Gastroesophageal sphincter (tissue), 3 donors: ENCODE measurements around the gene LRBA.

ENCODE experiments used
- CTCF ChIP-seq, 4 experiments: fragments of 200-600 bp in 2 of 4; fragments of 450-650 bp in 2 of 4; sonication (generic) in 1 of 4; IDR thresholded peaks; one replicate each; pipeline ENCODE4 v1.5.1; 2017 to 2019; ENCODE audit warnings: antibody characterized with exemption in 4 of 4, mild to moderate bottlenecking in 2 of 4, moderate library complexity in 2 of 4
- POLR2A ChIP-seq, 2 donors: fragments of 450-650 bp; IDR thresholded peaks; one replicate each; pipeline ENCODE4 v1.6.1; 2017; ENCODE audit warnings: antibody characterized with exemption in 2 of 2, mild to moderate bottlenecking in 2 of 2, moderate library complexity in 1 of 2

GRCh38 chr4:150280975-150281374, 734.1 kb downstream of the LRBA start:
- TF ChIP-seq CTCF (IDR thresholded peaks at IDR 0.05) = no peak
- no peak for TF ChIP-seq POLR2A (IDR thresholded peaks at IDR 0.05)
